Kidney epithelial cell (primary cell): ENCODE data around the gene SLC14A1. TPM values are rescaled to one million over a fixed set of nuclear protein-coding genes. Genes with fewer than 3 reads are reported as not detected.

Source experiments
- DNase-seq: peaks from one replicate; pipeline ENCODE4 v3.0.0-alpha.2; 2010; ENCODE audit warnings: low read depth
- H3K27me3 ChIP-seq: 2 replicates; pipeline ENCODE4 v1.6.0; 2011; ENCODE audit warnings: low read length; ENCODE audit not compliant: control insufficient read depth, insufficient read depth
- H3K36me3 ChIP-seq: 2 replicates; pipeline ENCODE4 v1.5.1; 2011; ENCODE audit warnings: low read length; ENCODE audit not compliant: control insufficient read depth, insufficient read depth
- H3K4me3 ChIP-seq: 2 replicates; pipeline ENCODE4 v1.5.1; 2011; ENCODE audit warnings: low read depth, mild to moderate bottlenecking, control low read depth, low read length
- total RNA-seq: library from RNA; depleted of rRNA; stranded (reverse); fragments of >200 nt; gene quantifications from 2 replicates; pipeline ENCODE4 v1.2.3, GENCODE V29; 2015
- TF ChIP-seq, protein P1 (sequence below): IDR thresholded peaks from 2 replicates; pipeline ENCODE4 v1.5.1; 2011; ENCODE audit warnings: mild to moderate bottlenecking, moderate library complexity, low read length, control low read depth, inconsistent platforms; ENCODE audit not compliant: insufficient read depth, poor library complexity, severe bottlenecking

Gene SLC14A1
- total RNA-seq, 1 donor from 2014 or later = 0.08 TPM

DNA sequence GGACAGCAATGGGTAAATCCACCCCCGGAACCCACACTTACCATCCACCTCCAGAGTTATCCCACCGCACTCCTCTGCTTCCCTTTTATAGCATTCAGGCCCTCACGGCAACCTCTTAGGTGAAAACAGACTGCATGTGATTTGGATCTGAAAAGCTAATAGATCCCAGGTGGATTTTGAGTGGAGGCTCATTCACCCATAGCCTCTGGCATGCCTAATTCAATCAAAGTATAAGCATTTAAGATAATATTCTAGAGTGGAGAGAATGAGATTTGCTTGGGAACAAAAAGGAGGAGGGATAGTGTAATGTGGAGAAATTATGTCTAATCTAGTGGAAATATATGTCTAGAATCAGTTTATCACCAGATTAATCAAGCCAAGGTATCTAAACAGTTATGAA lies 17.1 kb downstream of the SLC14A1 start:
- H3K36me3 ChIP-seq = no peaks in the 10 kb centered on the region
- TF ChIP-seq, protein P1, sequence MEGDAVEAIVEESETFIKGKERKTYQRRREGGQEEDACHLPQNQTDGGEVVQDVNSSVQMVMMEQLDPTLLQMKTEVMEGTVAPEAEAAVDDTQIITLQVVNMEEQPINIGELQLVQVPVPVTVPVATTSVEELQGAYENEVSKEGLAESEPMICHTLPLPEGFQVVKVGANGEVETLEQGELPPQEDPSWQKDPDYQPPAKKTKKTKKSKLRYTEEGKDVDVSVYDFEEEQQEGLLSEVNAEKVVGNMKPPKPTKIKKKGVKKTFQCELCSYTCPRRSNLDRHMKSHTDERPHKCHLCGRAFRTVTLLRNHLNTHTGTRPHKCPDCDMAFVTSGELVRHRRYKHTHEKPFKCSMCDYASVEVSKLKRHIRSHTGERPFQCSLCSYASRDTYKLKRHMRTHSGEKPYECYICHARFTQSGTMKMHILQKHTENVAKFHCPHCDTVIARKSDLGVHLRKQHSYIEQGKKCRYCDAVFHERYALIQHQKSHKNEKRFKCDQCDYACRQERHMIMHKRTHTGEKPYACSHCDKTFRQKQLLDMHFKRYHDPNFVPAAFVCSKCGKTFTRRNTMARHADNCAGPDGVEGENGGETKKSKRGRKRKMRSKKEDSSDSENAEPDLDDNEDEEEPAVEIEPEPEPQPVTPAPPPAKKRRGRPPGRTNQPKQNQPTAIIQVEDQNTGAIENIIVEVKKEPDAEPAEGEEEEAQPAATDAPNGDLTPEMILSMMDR = no peak
- no peak for DNase-seq
- no peaks in the 10 kb centered on the region for H3K27me3 ChIP-seq
- H3K4me3 ChIP-seq = no peak overlapping the region

DNA sequence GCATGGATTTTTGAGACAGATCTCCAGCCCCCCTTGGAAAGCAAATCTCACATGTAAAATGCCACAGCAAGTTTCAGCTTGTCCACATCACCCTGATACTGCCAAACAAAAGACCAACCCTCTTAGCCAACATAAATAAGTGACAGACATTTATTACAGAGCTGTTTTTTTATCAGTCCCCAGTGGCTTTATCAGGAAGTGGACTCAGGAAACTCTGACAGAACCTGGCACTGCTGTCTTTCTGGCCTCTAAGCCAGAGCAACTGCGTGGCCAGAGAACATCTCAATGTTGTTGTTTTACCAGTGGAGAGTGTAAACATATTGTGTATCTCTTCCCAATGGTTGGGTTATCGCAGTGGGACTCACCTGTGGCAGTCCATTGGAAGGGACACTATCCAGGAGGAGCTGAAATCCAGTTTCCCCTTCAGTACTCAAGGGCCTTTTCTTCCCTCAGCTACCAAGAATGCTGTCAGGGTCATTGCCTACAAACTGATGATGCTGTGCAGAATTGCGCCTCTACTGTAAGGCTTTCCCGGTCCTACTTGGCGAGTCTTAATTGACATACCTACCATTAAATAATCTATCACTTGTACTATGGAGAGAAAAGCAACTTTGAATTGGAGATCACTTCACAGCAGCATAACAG lies 22.0 kb downstream of the SLC14A1 start:
- TF ChIP-seq, protein P1 = no peak
- H3K27me3 ChIP-seq = no peaks in the 10 kb centered on the region
- H3K4me3 ChIP-seq = no peak overlapping the region
- H3K36me3 ChIP-seq = no peaks in the 10 kb centered on the region
- no peak for DNase-seq

DNA sequence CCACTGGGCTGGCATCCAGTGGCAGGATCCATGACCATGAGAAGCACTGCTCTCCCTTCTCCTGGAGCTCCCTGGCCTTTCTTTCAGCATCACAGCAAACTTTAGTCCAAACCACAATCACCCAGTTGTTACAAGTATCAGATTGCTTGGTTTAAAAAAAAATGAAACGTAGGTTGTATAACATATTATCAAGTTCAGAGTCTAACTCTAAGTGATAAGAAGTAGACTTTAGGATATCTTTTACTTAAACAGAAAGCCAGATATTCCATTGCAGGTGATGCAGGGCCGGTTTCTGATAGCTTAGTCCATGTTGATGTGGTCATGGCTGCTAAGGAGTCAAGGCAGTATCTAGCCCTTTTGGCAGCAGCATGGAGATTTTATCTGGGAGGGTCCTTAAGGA lies 24.5 kb downstream of the SLC14A1 start:
- no peak overlapping the region for H3K4me3 ChIP-seq
- DNase-seq = no peak
- H3K36me3 ChIP-seq = no peaks in the 10 kb centered on the region
- TF ChIP-seq, protein P1 = no peak
- no peaks in the 10 kb centered on the region for H3K27me3 ChIP-seq

DNA sequence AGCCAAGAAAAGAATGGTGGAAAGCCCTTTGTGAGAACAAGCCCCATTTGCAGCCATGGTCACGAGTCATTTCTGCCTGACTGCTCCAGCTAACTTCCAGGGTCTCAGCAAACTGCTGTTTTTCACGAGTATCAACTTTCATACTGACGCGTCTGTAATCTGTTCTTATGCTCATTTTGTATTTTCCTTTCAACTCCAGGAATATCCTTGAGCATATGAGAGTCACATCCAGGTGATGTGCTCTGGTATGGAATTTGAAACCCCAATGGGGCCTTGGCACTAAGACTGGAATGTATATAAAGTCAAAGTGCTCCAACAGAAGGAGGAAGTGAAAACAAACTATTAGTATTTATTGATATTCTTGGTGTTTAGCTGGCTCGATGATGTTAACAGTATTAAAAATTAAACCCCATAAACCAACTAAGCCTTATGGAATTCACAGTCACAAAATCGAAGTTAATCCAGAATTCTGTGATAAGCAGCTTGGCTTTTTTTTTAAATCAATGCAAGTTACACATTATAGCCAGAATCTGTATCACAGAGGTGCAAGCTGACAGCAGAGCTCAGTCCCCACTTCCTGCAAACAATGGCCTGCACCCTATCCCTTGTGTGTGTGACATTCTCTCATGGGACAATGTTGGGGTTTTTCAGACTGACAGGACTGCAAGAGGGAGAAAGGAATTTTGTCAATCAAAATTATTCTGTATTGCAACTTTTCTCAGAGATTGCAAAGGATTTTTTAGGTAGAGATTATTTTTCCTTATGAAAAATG lies 26.1 kb downstream of the SLC14A1 start:
- no peak for DNase-seq
- Histone ChIP-seq H3K27me3 (no peaks in the 10 kb centered on the region), H3K4me3 (no peak overlapping the region), H3K36me3 (no peaks in the 10 kb centered on the region)
- TF ChIP-seq, protein P1 = no peak

DNA sequence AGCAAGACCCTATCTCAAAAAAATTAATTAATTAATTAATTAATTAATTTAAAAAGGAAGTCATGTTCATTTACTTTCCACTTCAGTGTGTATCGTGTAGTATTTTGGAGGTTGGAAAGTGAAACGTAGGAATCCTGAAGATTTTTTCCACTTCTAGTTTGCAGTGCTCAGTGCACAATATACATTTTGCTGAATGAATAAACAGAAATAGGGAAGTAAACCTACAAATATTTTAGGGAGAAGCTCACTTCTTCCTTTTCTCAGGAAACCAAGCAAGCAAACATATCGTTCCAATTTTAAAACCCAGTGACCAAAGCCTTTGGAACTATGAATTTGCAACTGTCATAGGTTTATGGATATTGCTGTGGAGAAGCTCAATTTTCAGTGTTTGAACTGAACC lies 27.8 kb downstream of the SLC14A1 start:
- TF ChIP-seq, protein P1 = no peak
- Histone ChIP-seq H3K36me3 (no peaks in the 10 kb centered on the region), H3K4me3 (no peak overlapping the region)

DNA sequence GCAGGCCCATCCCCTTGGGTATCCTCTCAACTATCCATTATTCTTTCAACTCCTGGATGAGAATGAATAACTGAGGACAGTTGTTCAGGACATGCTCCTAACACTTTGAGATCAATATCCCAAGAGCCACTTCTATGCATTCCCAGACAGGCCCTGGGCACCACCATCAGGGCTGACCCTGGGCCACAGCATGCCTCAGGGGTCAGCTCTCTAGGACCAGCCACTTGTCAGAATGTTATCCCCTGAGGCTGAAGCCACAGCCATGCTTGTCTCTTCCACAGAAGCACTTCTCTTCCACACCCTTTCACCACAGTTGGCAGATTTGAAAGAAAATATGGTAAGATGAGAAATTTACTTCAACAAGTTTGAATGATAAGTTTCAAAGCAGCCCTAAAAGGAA lies 28.7 kb downstream of the SLC14A1 start:
- TF ChIP-seq, protein P1 = no peak
- Histone ChIP-seq H3K27me3 (no peaks in the 10 kb centered on the region), H3K4me3 (no peak overlapping the region), H3K36me3 (no peaks in the 10 kb centered on the region)
- DNase-seq = no peak

More for the DNA sequence above, 27.8 kb downstream of the SLC14A1 start:
- H3K27me3 ChIP-seq = no peaks in the 10 kb centered on the region
- no peak for DNase-seq
